ENCODE data around the gene CCM2L. TPM values are rescaled to one million over a fixed set of nuclear protein-coding genes. Genes with fewer than 3 reads are reported as not detected.
A peak's percentile ranks its signal among the peaks of the same experiment; 100 is the strongest.

The CCM2L gene
- not detected in 2 replicates for total RNA-seq

DNA sequence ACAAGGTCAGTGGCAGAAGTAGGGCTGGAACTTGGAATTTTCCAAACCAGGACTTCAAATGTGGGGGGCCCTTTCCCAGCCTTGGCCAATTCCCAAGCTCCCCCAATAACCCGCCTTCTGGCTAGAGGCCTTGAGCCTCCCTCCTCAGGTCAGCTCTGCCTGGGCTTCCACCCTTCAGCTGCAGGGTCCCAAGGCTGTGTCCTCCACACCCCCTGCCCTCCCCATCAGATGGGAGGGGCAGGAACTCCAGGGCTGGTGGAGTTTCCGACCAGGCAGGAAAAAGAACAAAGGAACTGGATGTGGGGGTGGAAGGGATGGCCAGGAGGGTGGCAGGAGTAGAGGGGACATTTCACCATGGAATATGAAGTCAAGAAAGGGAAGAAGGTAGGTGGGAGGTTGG is at the start of gene CCM2L:
CCM2L (plus strand) TSS at position 338 of the 400 bp plus-strand sequence; CDS start at position 355, 17 bp downstream.
- H3K9me3 Mint-ChIP-seq: no peaks in the 10 kb centered on the region
- peaks cover 6% of the 10 kb centered on the region for H3K4me1 Mint-ChIP-seq
- no peaks in the 10 kb centered on the region for H3K36me3 Mint-ChIP-seq (ENCODE audit: low read depth)

GRCh38 chr20:31962761-31963160 is 47.5 kb upstream of the CCM2L start:
- H3K4me3 Mint-ChIP-seq: no peak overlapping the region
- DNase-seq: no peak
- no peaks in the 10 kb centered on the region for H3K36me3 Mint-ChIP-seq (ENCODE audit: low read depth)
- H3K27ac Mint-ChIP-seq: no peak overlapping the region
- H3K27me3 Mint-ChIP-seq: peaks cover 31% of the 10 kb centered on the region
- intact Hi-C loops (cut with micrococcal nuclease): no loop called here
- peaks cover 4% of the 10 kb centered on the region for H3K4me1 Mint-ChIP-seq
- H3K9me3 Mint-ChIP-seq: no peaks in the 10 kb centered on the region

More for the DNA sequence above, at the start of gene CCM2L:
- H3K27me3 Mint-ChIP-seq: peaks cover 14% of the 10 kb centered on the region
- H3K4me3 Mint-ChIP-seq: no peak within 1 kb of the TSS
- DNase-seq: no peak
- intact Hi-C loops (cut with micrococcal nuclease): no loop called here
- no peak within 1 kb of the TSS for H3K27ac Mint-ChIP-seq

GRCh38 chr20:31963889-31964288 is 46.3 kb upstream of the CCM2L start:
- H3K4me3 Mint-ChIP-seq: no peak overlapping the region
- DNase-seq: no peak
- intact Hi-C loops (cut with micrococcal nuclease): no loop called here
- no peak overlapping the region for H3K27ac Mint-ChIP-seq
- no peaks in the 10 kb centered on the region for H3K36me3 Mint-ChIP-seq (ENCODE audit: low read depth)
- peaks cover 6% of the 10 kb centered on the region for H3K4me1 Mint-ChIP-seq
- H3K27me3 Mint-ChIP-seq: peaks cover 30% of the 10 kb centered on the region
- H3K9me3 Mint-ChIP-seq: no peaks in the 10 kb centered on the region

DNA sequence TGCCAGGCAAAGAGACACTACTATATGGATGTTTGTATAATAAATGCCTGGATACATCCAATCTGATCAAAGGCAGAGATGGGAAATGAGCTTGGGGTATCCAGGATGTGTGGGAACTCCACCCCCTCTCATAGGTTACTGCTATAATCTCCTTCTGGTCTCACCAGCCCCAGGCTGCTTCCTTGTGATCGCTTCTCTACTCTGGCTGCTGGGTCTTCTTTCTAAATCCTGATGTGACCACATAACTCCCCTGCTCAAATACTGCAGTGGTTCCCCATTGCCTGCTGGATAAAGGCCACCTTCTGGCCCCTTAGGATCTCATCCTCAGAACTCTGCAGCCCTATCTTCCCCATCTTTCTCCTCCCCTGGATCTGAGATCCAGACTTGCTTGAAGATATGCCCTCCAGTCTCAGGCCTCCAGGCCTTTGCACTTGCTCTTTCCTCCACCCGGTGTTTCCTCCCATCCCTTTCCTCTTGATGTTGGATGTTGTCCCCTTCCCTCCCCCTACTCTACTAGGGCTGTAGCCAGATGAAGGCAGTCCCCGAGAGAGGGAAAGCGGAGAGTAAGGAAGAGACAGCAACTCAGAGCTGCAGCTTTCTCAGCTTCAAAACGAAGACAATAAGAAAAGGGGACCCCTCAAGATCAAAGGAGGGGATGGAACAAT is 43.1 kb upstream of the CCM2L start:
- peak overlapping the region; percentile 50 for H3K4me3 Mint-ChIP-seq
- H3K27ac Mint-ChIP-seq: no peak overlapping the region
- intact Hi-C loops (cut with micrococcal nuclease): no loop called here
- H3K9me3 Mint-ChIP-seq: no peaks in the 10 kb centered on the region
- H3K4me1 Mint-ChIP-seq: peaks cover 6% of the 10 kb centered on the region
- DNase-seq: no peak
- peaks cover 31% of the 10 kb centered on the region for H3K27me3 Mint-ChIP-seq
- H3K36me3 Mint-ChIP-seq (ENCODE audit: low read depth): no peaks in the 10 kb centered on the region

GRCh38 chr20:31967830-31968249 is 42.4 kb upstream of the CCM2L start, which contains the start of gene XKR7:
TSS of gene XKR7 (plus strand) at chr20:31968151. CDS start at chr20:31968176, 25 bp downstream.
- peak; percentile 72 for DNase-seq
- peaks cover 28% of the 10 kb centered on the region for H3K27me3 Mint-ChIP-seq
- no peaks in the 10 kb centered on the region for H3K9me3 Mint-ChIP-seq
- intact Hi-C loops (cut with micrococcal nuclease): loop anchor here (1.0 kb wide), 1 partner anchor 16 kb away; the partner anchor contains the start of gene PDRG1
- peak within 1 kb of the TSS; percentile 37 for H3K27ac Mint-ChIP-seq
- H3K4me1 Mint-ChIP-seq: peaks cover 6% of the 10 kb centered on the region
- no peaks in the 10 kb centered on the region for H3K36me3 Mint-ChIP-seq (ENCODE audit: low read depth)
- H3K4me3 Mint-ChIP-seq: peak within 1 kb of the TSS; percentile 82

GRCh38 chr20:31968291-31969126 is 41.7 kb upstream of the CCM2L start:
- intact Hi-C loops (cut with micrococcal nuclease): loop anchor here (1.0 kb wide), 1 partner anchor 16 kb away; the partner anchor contains the start of gene PDRG1
- Mint-ChIP-seq H3K36me3 (ENCODE audit: low read depth) (no peaks in the 10 kb centered on the region), H3K4me3 (peak overlapping the region; percentile 82), H3K4me1 (peaks cover 6% of the 10 kb centered on the region), H3K27me3 (peaks cover 28% of the 10 kb centered on the region), H3K9me3 (no peaks in the 10 kb centered on the region), H3K27ac (peak overlapping the region; percentile 37)
- peak; percentile 97 for DNase-seq

DNA sequence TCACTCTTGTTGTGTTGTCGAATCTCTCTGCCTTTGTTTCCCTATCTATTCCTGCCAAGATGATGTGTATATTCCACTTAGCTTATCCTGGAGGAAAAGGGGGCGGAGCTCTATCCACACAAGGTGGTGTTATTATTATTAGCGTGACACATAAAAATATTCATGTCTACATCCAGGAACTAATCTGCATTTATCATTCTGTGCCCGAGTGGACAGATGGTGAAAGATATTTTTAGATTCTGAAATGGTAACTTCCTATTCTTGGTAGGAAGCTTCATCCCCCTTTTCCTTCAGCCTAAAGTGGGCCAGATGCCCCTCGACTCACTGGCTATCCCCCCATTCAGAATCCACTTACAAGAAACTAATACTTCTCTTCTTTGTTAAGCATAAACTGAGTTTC is 40.2 kb upstream of the CCM2L start:
- H3K4me1 Mint-ChIP-seq: peaks cover 6% of the 10 kb centered on the region
- H3K9me3 Mint-ChIP-seq: no peaks in the 10 kb centered on the region
- no peaks in the 10 kb centered on the region for H3K36me3 Mint-ChIP-seq (ENCODE audit: low read depth)
- DNase-seq: no peak
- peaks cover 25% of the 10 kb centered on the region for H3K27me3 Mint-ChIP-seq
- no peak overlapping the region for H3K27ac Mint-ChIP-seq
- no peak overlapping the region for H3K4me3 Mint-ChIP-seq
- intact Hi-C loops (cut with micrococcal nuclease): no loop called here

DNA sequence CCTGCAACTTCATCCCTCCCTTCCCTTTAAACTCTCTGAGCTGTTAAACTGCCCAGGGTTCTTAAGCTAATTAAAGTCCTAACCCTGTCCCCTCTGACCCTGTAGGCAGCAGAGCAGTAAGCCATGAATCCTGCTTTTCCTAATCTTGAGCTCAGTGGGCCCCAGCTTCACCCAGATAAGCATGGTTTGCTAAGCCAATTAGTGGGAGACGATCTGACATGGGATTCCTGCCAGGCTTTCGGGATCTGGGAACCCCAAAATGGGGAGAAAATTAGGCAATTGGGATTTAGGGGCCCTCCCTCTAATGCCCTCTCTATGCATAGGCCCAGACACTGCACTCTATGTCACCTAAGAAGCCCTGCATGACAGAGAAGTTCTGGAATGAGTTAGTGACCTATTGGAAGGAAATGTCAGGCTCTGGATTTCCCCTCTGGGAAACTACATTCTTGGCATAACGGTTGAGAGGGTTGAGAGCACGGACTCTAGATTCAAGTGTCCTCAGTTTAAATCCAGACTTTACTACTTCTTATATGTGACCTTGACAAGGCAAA is 37.7 kb upstream of the CCM2L start:
- no peak overlapping the region for H3K27ac Mint-ChIP-seq

DNA sequence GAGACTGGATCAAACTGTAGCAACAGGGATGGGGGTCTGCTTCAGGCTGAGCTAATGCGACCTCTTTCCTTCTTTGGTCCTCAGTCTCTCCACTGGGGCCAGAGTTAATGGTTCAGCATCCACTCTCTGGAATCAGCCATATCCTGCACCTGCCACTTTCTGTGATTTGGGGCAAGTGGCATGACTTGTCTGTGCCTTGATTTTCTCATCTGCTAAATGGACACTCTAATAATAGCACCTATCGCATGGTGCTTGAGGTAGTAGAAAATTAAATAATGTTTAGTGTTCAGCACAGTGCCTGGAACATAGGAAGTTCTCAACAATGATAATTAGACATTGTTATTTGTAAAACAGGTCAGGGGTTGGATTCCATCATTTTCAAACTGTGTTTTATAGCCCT is 35.9 kb upstream of the CCM2L start:
- peaks cover 14% of the 10 kb centered on the region for H3K27me3 Mint-ChIP-seq
- no peak overlapping the region for H3K4me3 Mint-ChIP-seq

More for the DNA sequence above, 37.7 kb upstream of the CCM2L start:
- no peak for DNase-seq
- H3K4me3 Mint-ChIP-seq: no peak overlapping the region
- intact Hi-C loops (cut with micrococcal nuclease): no loop called here
- peaks cover 16% of the 10 kb centered on the region for H3K27me3 Mint-ChIP-seq
- no peaks in the 10 kb centered on the region for H3K36me3 Mint-ChIP-seq (ENCODE audit: low read depth)
- H3K4me1 Mint-ChIP-seq: peaks cover 2% of the 10 kb centered on the region
- no peaks in the 10 kb centered on the region for H3K9me3 Mint-ChIP-seq

GRCh38 chr20:31974951-31975487 is 35.2 kb upstream of the CCM2L start:
- intact Hi-C loops (cut with micrococcal nuclease): no loop called here
- peaks cover 14% of the 10 kb centered on the region for H3K27me3 Mint-ChIP-seq
- no peak overlapping the region for H3K4me3 Mint-ChIP-seq
- no peaks in the 10 kb centered on the region for H3K4me1 Mint-ChIP-seq
- DNase-seq: no peak
- no peaks in the 10 kb centered on the region for H3K36me3 Mint-ChIP-seq (ENCODE audit: low read depth)
- H3K9me3 Mint-ChIP-seq: no peaks in the 10 kb centered on the region
- no peak overlapping the region for H3K27ac Mint-ChIP-seq

More for the DNA sequence above, 35.9 kb upstream of the CCM2L start:
- no peak for DNase-seq
- no peaks in the 10 kb centered on the region for H3K9me3 Mint-ChIP-seq
- no peak overlapping the region for H3K27ac Mint-ChIP-seq
- H3K36me3 Mint-ChIP-seq (ENCODE audit: low read depth): no peaks in the 10 kb centered on the region
- intact Hi-C loops (cut with micrococcal nuclease): no loop called here
- no peaks in the 10 kb centered on the region for H3K4me1 Mint-ChIP-seq

GRCh38 chr20:31975874-31976273 is 34.4 kb upstream of the CCM2L start:
- intact Hi-C loops (cut with micrococcal nuclease): no loop called here
- peaks cover 10% of the 10 kb centered on the region for H3K27me3 Mint-ChIP-seq
- DNase-seq: no peak
- no peak overlapping the region for H3K4me3 Mint-ChIP-seq
- no peaks in the 10 kb centered on the region for H3K4me1 Mint-ChIP-seq
- H3K27ac Mint-ChIP-seq: no peak overlapping the region
- no peaks in the 10 kb centered on the region for H3K36me3 Mint-ChIP-seq (ENCODE audit: low read depth)
- H3K9me3 Mint-ChIP-seq: no peaks in the 10 kb centered on the region

DNA sequence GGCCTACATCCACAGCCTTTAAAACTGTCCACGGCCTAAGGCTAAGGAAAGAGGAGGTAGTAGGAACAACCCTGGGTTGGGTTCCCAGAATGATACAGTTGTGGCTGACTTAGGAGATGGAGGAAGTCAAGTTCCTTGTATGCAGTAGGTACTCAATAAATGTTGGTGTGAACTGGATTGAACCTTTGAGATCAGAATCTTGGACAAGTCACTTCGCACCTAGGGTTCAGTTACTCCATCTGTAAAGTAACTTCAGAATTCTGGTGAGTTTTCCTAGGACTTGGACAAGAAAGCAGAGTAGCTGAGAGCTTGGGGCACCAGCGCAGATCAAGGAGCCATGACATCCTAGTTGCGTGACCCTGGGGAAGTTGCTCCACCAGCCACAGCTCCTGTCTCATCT is 33.2 kb upstream of the CCM2L start:
- no peaks in the 10 kb centered on the region for H3K4me1 Mint-ChIP-seq
- no peaks in the 10 kb centered on the region for H3K9me3 Mint-ChIP-seq
- H3K36me3 Mint-ChIP-seq (ENCODE audit: low read depth): no peaks in the 10 kb centered on the region

GRCh38 chr20:31979713-31980426 is 30.4 kb upstream of the CCM2L start:
- Mint-ChIP-seq H3K27me3 (peaks cover 7% of the 10 kb centered on the region), H3K9me3 (no peaks in the 10 kb centered on the region), H3K27ac (no peak overlapping the region), H3K4me1 (no peaks in the 10 kb centered on the region), H3K4me3 (no peak overlapping the region), H3K36me3 (ENCODE audit: low read depth) (no peaks in the 10 kb centered on the region)
- intact Hi-C loops (cut with micrococcal nuclease): no loop called here
- DNase-seq: no peak

More for the DNA sequence above, 33.2 kb upstream of the CCM2L start:
- intact Hi-C loops (cut with micrococcal nuclease): no loop called here
- Mint-ChIP-seq H3K27me3 (peaks cover 7% of the 10 kb centered on the region), H3K27ac (no peak overlapping the region), H3K4me3 (no peak overlapping the region)
- no peak for DNase-seq

Data from activated CD4-positive, alpha-beta T cell treated with anti-CD3 and anti-CD28 coated beads, Interleukin-2, amount 10 ng/mL, durations not matched to agents 24 days and 14 days (primary cell).